Measurements from ENCODE around the gene NELL1.

DNA sequence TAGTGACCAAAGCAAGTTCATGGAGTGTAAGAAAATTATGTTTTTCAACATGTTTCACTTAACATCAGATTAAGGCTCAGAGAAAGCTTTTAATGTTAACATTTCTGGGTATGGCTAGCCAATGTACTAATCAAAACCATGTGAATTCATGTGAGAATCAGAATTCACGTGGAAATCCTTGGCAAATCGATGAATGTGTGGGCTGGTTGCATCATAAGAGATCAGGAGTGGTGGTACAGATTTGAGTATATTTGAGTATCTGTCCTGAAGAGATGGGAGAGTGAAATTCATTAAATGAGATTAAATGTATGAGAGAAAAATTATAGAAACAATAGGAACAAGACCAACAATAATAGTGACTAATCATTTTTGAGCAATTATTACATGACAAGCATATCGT, 884.9 kb downstream of the NELL1 start:
- TF ChIP-seq, protein P1, sequence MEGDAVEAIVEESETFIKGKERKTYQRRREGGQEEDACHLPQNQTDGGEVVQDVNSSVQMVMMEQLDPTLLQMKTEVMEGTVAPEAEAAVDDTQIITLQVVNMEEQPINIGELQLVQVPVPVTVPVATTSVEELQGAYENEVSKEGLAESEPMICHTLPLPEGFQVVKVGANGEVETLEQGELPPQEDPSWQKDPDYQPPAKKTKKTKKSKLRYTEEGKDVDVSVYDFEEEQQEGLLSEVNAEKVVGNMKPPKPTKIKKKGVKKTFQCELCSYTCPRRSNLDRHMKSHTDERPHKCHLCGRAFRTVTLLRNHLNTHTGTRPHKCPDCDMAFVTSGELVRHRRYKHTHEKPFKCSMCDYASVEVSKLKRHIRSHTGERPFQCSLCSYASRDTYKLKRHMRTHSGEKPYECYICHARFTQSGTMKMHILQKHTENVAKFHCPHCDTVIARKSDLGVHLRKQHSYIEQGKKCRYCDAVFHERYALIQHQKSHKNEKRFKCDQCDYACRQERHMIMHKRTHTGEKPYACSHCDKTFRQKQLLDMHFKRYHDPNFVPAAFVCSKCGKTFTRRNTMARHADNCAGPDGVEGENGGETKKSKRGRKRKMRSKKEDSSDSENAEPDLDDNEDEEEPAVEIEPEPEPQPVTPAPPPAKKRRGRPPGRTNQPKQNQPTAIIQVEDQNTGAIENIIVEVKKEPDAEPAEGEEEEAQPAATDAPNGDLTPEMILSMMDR (IDR thresholded peaks at IDR 0.05), result no peak
- TF ChIP-seq POLR2AphosphoS5 (IDR thresholded peaks at IDR 0.05) (no peak), POLR2A (IDR thresholded peaks at IDR 0.05) (no peak), EP300 (IDR thresholded peaks at IDR 0.05) (no peak)

Measured in upper lobe of left lung (tissue), 4 donors.